Stomach smooth muscle (tissue), 2 donors: ENCODE data around the gene TNNC1.

Experiments
- H3K27ac ChIP-seq: one replicate; pipeline ENCODE4 v1.7.0; 2013; ENCODE audit warnings: mild to moderate bottlenecking, low read length, inconsistent platforms
- H3K27me3 ChIP-seq, 2 donors: one replicate each; pipeline ENCODE4 v1.7.0; 2013; ENCODE audit warnings: low read length in 2 of 2; ENCODE audit not compliant: insufficient read depth in 2 of 2, control insufficient read depth in 1 of 2
- H3K36me3 ChIP-seq, 2 donors: one replicate each; pipeline ENCODE4 v1.7.0; 2013; ENCODE audit warnings: low read length in 2 of 2; ENCODE audit not compliant: control insufficient read depth in 2 of 2, insufficient read depth in 2 of 2
- H3K4me1 ChIP-seq: one replicate; pipeline ENCODE4 v1.7.0; 2013; ENCODE audit warnings: low read length; ENCODE audit not compliant: control insufficient read depth, insufficient read depth
- H3K4me3 ChIP-seq, 2 donors: one replicate each; pipeline ENCODE4 v1.7.0; 2013; ENCODE audit warnings: low read length in 2 of 2
- H3K9ac ChIP-seq, 2 donors: one replicate each; pipeline ENCODE4 v1.7.0; 2013; ENCODE audit warnings: low read length in 2 of 2, mild to moderate bottlenecking in 1 of 2
- H3K9me3 ChIP-seq, 2 donors: one replicate each; pipeline ENCODE4 v1.7.0; 2013; ENCODE audit warnings: low read length in 2 of 2; ENCODE audit not compliant: control insufficient read depth in 2 of 2
- donor health status: healthy.
- donor health status: Pancreatic carcinoma.

The TNNC1 gene

GRCh38 chr3:52446631-52447511, 7.0 kb downstream of the TNNC1 start:
- H3K36me3 ChIP-seq: no peaks in the 10 kb centered on the region
- no peak overlapping the region for H3K27ac ChIP-seq
- H3K9ac ChIP-seq: no peak overlapping the region
- H3K4me3 ChIP-seq: no peak overlapping the region
- no peaks in the 10 kb centered on the region for H3K9me3 ChIP-seq
- peaks cover 10% of the 10 kb centered on the region for H3K4me1 ChIP-seq
- no peaks in the 10 kb centered on the region for H3K27me3 ChIP-seq

GRCh38 chr3:52446042-52446441, 7.8 kb downstream of the TNNC1 start:
- H3K4me3 ChIP-seq: no peak overlapping the region
- H3K27ac ChIP-seq: no peak overlapping the region
- no peaks in the 10 kb centered on the region for H3K36me3 ChIP-seq
- peaks cover 10% of the 10 kb centered on the region for H3K4me1 ChIP-seq
- no peaks in the 10 kb centered on the region for H3K27me3 ChIP-seq
- no peak overlapping the region for H3K9ac ChIP-seq
- no peaks in the 10 kb centered on the region for H3K9me3 ChIP-seq

- Histone ChIP-seq H3K27me3 (no peaks in the 10 kb centered on the region), H3K36me3 (no peaks in the 10 kb centered on the region), H3K9ac (no peak within 1 kb of the TSS), H3K4me1 (peaks cover 10% of the 10 kb centered on the region), H3K27ac (no peak within 1 kb of the TSS), H3K9me3 (no peaks in the 10 kb centered on the region), H3K4me3 (peak within 1 kb of the TSS in 1 of 2 donors; percentile 54)
Measured at GRCh38 chr3:52444860-52445793, 8.7 kb downstream of the TNNC1 start, which contains the start of gene SEMA3G. Gene SEMA3G, minus strand, starts transcription at chr3:52445103. Its CDS starts 76 bp downstream, at chr3:52445027.

GRCh38 chr3:52443791-52444687, 9.8 kb downstream of the TNNC1 start:
- H3K4me1 ChIP-seq: peaks cover 10% of the 10 kb centered on the region
- H3K36me3 ChIP-seq: no peaks in the 10 kb centered on the region
- H3K9ac ChIP-seq: no peak overlapping the region
- no peak overlapping the region for H3K27ac ChIP-seq
- H3K27me3 ChIP-seq: no peaks in the 10 kb centered on the region
- no peaks in the 10 kb centered on the region for H3K9me3 ChIP-seq
- peak overlapping the region in 1 of 2 donors; percentile 54 for H3K4me3 ChIP-seq

GRCh38 chr3:52443268-52443610, 10.6 kb downstream of the TNNC1 start:
- Histone ChIP-seq H3K4me1 (peaks cover 10% of the 10 kb centered on the region), H3K9me3 (no peaks in the 10 kb centered on the region), H3K27ac (no peak overlapping the region), H3K9ac (no peak overlapping the region), H3K4me3 (peak overlapping the region in 1 of 2 donors; percentile 29), H3K36me3 (no peaks in the 10 kb centered on the region), H3K27me3 (no peaks in the 10 kb centered on the region)

- Histone ChIP-seq H3K4me3 (no peak overlapping the region), H3K27ac (no peak overlapping the region), H3K4me1 (peaks cover 10% of the 10 kb centered on the region), H3K36me3 (no peaks in the 10 kb centered on the region), H3K9ac (no peak overlapping the region), H3K9me3 (no peaks in the 10 kb centered on the region), H3K27me3 (no peaks in the 10 kb centered on the region)
Measured at GRCh38 chr3:52442409-52443267, 11.2 kb downstream of the TNNC1 start.

- Histone ChIP-seq H3K27me3 (no peaks in the 10 kb centered on the region), H3K36me3 (no peaks in the 10 kb centered on the region), H3K27ac (no peak overlapping the region), H3K9ac (no peak overlapping the region), H3K9me3 (no peaks in the 10 kb centered on the region), H3K4me3 (no peak overlapping the region), H3K4me1 (peaks cover 9% of the 10 kb centered on the region)
Measured at GRCh38 chr3:52441772-52442332, 12.0 kb downstream of the TNNC1 start.

- Histone ChIP-seq H3K4me1 (peaks cover 10% of the 10 kb centered on the region), H3K27ac (no peak overlapping the region), H3K4me3 (no peak overlapping the region), H3K9ac (no peak overlapping the region), H3K9me3 (no peaks in the 10 kb centered on the region), H3K27me3 (no peaks in the 10 kb centered on the region), H3K36me3 (no peaks in the 10 kb centered on the region)
Measured at GRCh38 chr3:52441091-52441771, 12.6 kb downstream of the TNNC1 start.

- Histone ChIP-seq H3K36me3 (no peaks in the 10 kb centered on the region), H3K27me3 (no peaks in the 10 kb centered on the region), H3K9me3 (no peaks in the 10 kb centered on the region), H3K9ac (no peak overlapping the region), H3K4me1 (peaks cover 11% of the 10 kb centered on the region), H3K4me3 (no peak overlapping the region), H3K27ac (no peak overlapping the region)
Measured at GRCh38 chr3:52440671-52441070, 13.2 kb downstream of the TNNC1 start.
